ENCODE results near the gene EML1.

DNA sequence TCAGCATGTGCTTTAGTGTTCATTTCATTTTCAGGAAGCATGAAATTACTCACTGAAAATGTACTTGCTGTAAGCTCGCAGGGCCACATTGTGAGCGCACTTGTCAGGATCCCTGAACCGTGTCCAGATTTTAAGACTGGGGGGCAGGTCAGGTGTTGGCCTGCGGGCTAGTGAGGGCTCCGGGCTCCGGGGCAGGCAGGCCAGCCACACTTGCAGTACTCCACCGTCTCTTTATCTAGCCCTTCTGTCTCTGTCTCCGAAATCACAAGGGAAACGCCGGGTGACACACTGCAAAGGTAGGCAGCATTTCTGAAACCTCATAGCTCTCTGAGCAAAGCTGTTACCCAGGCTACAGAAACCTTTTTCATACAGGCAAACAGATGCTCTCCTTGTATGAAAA is 98.7 kb downstream of the EML1 start:
- TF ChIP-seq MXI1 (conservative IDR thresholded peaks at IDR 0.05; ENCODE audit: poor library complexity, severe bottlenecking) (no peak), POLR2AphosphoS5 (IDR thresholded peaks at IDR 0.05) (no peak), EZH2 (IDR thresholded peaks at IDR 0.05; ENCODE audit: borderline replicate concordance, insufficient read depth, low read length, poor library complexity, severe bottlenecking) (no peak), RAD21 (conservative IDR thresholded peaks at IDR 0.05) (no peak), EP300 (conservative IDR thresholded peaks at IDR 0.05; ENCODE audit: poor library complexity, severe bottlenecking) (no peak)
- TF ChIP-seq, protein P1, sequence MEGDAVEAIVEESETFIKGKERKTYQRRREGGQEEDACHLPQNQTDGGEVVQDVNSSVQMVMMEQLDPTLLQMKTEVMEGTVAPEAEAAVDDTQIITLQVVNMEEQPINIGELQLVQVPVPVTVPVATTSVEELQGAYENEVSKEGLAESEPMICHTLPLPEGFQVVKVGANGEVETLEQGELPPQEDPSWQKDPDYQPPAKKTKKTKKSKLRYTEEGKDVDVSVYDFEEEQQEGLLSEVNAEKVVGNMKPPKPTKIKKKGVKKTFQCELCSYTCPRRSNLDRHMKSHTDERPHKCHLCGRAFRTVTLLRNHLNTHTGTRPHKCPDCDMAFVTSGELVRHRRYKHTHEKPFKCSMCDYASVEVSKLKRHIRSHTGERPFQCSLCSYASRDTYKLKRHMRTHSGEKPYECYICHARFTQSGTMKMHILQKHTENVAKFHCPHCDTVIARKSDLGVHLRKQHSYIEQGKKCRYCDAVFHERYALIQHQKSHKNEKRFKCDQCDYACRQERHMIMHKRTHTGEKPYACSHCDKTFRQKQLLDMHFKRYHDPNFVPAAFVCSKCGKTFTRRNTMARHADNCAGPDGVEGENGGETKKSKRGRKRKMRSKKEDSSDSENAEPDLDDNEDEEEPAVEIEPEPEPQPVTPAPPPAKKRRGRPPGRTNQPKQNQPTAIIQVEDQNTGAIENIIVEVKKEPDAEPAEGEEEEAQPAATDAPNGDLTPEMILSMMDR (IDR thresholded peaks at IDR 0.05; ENCODE audit: poor library complexity, severe bottlenecking): no peak

Measured in neural cell (in vitro differentiated cells).